ENCODE data around the gene HES7. TPM values are rescaled to one million over a fixed set of nuclear protein-coding genes. Genes with fewer than 3 reads are reported as not detected.

The HES7 gene
- total RNA-seq, 4 donors from 2014 or later: 2.1 TPM; not detected in 3

DNA sequence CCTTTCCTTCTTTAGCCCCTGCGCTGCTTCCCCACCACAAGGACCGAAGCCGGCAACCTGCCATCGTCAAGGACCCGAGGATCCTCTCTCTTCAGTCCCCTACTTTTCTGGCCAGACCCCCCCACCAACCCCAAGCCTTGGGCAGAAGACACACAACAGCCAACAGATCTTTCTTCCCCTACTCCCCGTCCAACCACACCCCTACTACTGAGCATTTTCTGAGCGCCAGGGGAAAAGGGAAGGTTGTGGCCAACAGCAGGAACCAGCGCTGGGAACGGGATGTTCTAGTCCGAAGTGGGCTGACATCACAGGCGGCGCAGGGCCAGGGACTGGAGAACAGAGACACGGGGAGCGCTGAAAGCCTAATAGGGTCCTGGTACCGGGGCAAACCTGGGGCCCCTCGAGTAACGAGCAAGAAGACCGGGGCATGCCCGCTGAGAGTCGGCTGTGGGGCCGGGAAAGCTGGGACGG lies 27.8 kb upstream of the HES7 start:
- Histone ChIP-seq H3K36me3 (peaks cover 25 to 45% (median 34%) of the 10 kb centered on the region in 3 donors), H3K27ac (peak overlapping the region; percentile 98 to 100 (median 100)), H3K9me3 (no peaks in the 10 kb centered on the region), H3K27me3 (no peaks in the 10 kb centered on the region), H3K4me1 (peaks cover 3 to 56% (median 34%) of the 10 kb centered on the region in 4 donors), H3K4me3 (peak overlapping the region; percentile 75 to 92 (median 86))
- peak; percentile 77 to 88 for DNase-seq (ENCODE audit: low spot score in 2 of 2)
- 1 to 2% methylated on average over 22 of the region's 22 CpGs for WGBS, 2 donors
- TF ChIP-seq EP300 (IDR thresholded peaks at IDR 0.05) (peak in 1 of 2 donors; percentile 9), POLR2A (IDR thresholded peaks at IDR 0.05) (no peak)

DNA sequence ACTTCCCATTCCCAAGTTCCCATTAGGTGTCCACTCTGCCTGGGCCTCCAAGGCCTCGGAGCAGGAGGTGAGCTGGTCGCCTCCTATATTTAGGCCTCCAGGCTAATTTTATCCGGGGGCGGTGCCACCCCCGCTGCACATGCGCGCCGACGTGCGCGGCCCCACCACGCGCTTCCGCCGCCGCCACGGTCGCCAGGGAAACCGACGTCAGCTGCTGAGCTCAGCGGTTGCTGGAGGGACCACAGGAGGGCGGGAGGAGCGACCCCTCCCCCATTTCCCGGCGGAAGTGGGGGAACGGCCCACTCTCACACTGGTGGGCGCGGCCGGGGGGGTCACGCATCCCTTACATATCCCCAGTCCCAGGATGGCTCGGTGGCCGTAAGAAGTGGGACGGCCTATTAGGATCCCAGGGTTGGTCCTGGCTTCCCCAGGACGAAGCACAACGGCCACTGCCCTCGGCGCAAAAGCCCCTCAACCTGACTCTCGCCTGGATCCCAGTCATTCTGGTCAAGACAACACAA lies 27.3 kb upstream of the HES7 start:
- Histone ChIP-seq H3K27me3 (no peaks in the 10 kb centered on the region), H3K4me1 (peaks cover 3 to 60% (median 36%) of the 10 kb centered on the region in 4 donors), H3K4me3 (peak overlapping the region; percentile 75 to 92 (median 86)), H3K36me3 (peaks cover 30 to 50% (median 39%) of the 10 kb centered on the region in 3 donors), H3K27ac (peak overlapping the region; percentile 98 to 100 (median 100)), H3K9me3 (no peaks in the 10 kb centered on the region)
- peak; percentile 78 to 79 for DNase-seq (ENCODE audit: low spot score in 2 of 2)
- 0 to 1% methylated on average over 9 to 22 of the region's 38 CpGs for WGBS, 2 donors
- TF ChIP-seq CTCF (IDR thresholded peaks at IDR 0.05) (peak in 2 of 5 experiments; percentile 48 to 56), POLR2A (IDR thresholded peaks at IDR 0.05) (peak in 1 of 2 donors; percentile 68), EP300 (IDR thresholded peaks at IDR 0.05) (peak; percentile 97 to 100)

DNA sequence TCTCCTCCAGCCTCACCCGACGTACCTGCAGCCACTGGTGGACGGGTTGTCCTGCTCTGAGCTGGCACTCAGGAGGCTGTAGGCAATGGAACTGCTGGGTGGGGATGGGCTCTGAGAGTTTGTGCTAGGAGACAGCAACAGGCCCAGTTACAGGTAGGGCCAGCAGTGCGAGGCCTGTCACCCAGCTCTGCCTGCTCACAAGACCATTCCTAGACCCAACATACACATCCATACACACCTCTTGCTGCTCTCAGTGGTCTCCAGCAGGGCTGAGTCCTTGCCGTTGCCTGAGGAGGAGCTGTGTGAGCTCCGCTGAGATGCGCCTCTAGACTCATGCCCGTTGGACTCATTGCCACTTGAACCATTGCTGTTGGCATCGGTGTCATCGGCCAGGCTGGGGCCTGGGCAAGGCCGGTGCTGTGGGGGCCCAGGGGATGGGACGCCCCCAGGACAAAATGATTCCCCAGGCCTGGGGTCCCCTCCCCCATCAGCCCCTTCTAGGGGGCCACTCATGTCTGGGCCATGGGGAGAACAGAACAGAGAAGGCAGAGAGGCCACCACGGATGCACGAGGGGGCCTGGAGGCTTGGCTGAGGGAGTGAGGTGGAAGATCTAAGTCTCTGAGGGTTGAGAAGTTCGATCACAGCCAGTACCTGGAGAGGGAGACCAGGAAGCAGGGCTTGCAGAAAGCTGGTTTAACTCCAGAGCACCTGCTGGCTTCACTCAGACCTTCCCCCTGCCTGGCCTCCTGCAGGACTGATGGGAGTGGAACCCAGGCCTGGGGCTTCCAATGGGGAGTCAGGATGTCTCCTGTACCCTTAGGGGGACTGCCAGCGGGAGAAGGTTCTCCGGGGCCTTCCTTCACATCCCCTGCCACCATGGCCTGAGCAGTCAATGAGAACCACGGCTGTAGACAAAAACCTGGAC lies 26.6 kb upstream of the HES7 start:
- TF ChIP-seq EP300 (IDR thresholded peaks at IDR 0.05) (peak in 1 of 2 donors; percentile 1), CTCF (IDR thresholded peaks at IDR 0.05) (no peak), POLR2A (IDR thresholded peaks at IDR 0.05) (peak in 1 of 2 donors; percentile 6)
- Histone ChIP-seq H3K4me3 (peak overlapping the region; percentile 75 to 92 (median 86)), H3K27ac (peak overlapping the region; percentile 98 to 100 (median 100)), H3K9me3 (no peaks in the 10 kb centered on the region), H3K4me1 (peaks cover 3 to 64% (median 36%) of the 10 kb centered on the region in 4 donors), H3K27me3 (no peaks in the 10 kb centered on the region), H3K36me3 (peaks cover 34 to 57% (median 46%) of the 10 kb centered on the region in 3 donors)
- 66 to 72% methylated on average over 17 of the region's 18 CpGs for WGBS, 2 donors
- DNase-seq (ENCODE audit: low spot score in 2 of 2): peak in 1 of 2 donors; percentile 14

GRCh38 chr17:8149419-8150193 lies 25.7 kb upstream of the HES7 start:
- H3K9me3 ChIP-seq: no peaks in the 10 kb centered on the region
- H3K27me3 ChIP-seq: no peaks in the 10 kb centered on the region
- H3K4me3 ChIP-seq: peak overlapping the region in 1 of 4 donors; percentile 92
- H3K27ac ChIP-seq: peak overlapping the region; percentile 98 to 100 (median 100)
- H3K36me3 ChIP-seq: peaks cover 35 to 66% (median 52%) of the 10 kb centered on the region in 3 donors
- TF ChIP-seq POLR2A (IDR thresholded peaks at IDR 0.05): peak in 1 of 2 donors; percentile 3
- TF ChIP-seq EP300 (IDR thresholded peaks at IDR 0.05): no peak
- peaks cover 3 to 68% (median 36%) of the 10 kb centered on the region in 4 donors for H3K4me1 ChIP-seq
- 92 to 93% methylated on average over 20 to 22 of the region's 29 CpGs for WGBS, 2 donors
- peak in 1 of 2 donors; percentile 16 for DNase-seq (ENCODE audit: low spot score in 2 of 2)

DNA sequence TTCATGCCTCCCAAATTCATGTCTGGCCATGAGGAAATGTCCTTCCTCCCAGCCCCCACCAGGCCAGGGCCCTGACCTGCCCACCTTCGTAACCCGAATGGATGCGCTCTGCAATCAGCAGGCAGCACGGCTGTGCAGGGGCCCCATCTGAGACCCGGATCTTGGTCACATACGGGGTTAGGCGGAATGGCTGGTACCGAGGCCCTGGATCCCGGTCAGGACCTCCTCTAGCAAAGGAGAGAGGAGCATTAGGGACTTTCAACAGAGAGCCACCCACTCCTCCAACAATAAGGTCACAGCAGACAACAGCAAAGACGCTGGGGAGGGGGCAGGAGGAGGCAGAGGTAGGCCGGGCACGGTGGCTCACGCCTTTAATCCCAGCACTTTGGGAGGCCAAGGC lies 24.7 kb upstream of the HES7 start:
- 90 to 92% methylated on average over 13 of the region's 13 CpGs for WGBS, 2 donors

More for the DNA sequence above, 24.7 kb upstream of the HES7 start:
- Histone ChIP-seq H3K4me1 (peaks cover 3 to 75% (median 30%) of the 10 kb centered on the region in 4 donors), H3K4me3 (no peak overlapping the region), H3K36me3 (peaks cover 39 to 76% (median 62%) of the 10 kb centered on the region in 3 donors), H3K27ac (peak overlapping the region; percentile 44 to 100 (median 100)), H3K9me3 (no peaks in the 10 kb centered on the region), H3K27me3 (no peaks in the 10 kb centered on the region)
- no peak for DNase-seq (ENCODE audit: low spot score in 2 of 2)
- TF ChIP-seq CTCF (IDR thresholded peaks at IDR 0.05) (no peak), POLR2A (IDR thresholded peaks at IDR 0.05) (no peak), EP300 (IDR thresholded peaks at IDR 0.05) (no peak)
